Stimulated activated CD8-positive, alpha-beta memory T cell treated with anti-CD3 and anti-CD28 coated beads, Interleukin-7, amount 100 ng/mL, for 24 hours (primary cell): Measurements from ENCODE around the gene IGLON5.

ENCODE experiments used
- DNase-seq: peaks from one replicate; pipeline ENCODE4 v3.0.0-alpha.2; 2020; ENCODE audit warnings: low read depth

The IGLON5 gene

DNA sequence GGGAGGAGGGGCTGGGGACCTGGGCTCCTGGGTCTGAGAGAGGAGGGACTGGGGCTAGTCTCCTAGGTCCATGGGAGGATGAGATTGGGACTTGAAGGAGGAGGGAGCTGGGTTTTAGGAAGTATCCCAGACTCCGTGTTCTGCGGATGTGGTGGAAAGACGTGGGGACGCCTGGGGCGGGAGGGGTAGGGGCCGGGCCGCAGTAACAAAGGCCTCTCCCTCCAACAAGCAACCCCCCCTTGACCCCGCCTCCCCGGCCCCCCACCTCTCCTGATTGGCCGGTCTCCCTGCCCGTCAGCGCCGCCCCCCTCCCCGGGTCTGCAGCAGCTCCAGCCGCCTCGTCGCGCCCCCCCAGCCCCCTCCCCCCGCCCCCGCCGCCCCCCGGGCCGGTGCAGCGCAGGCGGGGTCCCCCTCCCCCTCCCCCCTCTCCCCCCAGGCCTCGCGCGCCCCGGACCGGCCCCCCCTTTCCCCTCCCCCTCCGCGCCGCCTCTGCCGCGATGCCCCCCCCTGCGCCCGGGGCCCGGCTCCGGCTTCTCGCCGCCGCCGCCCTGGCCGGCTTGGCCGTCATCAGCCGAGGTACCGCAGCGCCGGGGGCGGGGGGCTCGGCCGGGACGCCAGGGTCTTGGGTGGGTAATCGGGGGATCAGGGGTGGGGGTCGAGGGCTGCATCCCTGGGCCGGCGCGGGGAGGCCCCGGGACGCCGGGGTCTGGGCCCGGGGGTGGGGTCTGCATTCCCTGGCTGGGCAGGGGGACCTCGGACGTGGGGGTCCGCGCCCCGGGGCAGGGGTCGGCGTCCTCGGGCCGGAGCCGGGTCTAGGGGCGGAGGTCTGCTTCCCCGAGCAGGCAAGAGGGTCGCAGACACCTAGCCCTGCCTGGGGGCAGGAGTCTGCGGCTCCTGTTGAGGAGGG lies at the start of gene IGLON5:
Gene IGLON5, plus strand, starts transcription at position 294 of the 907 bp plus-strand sequence. Its CDS starts 204 bp downstream, at position 498.
- DNase-seq, result no peak

- no peak for DNase-seq
These were observed 47.6 kb upstream of the IGLON5 start for GRCh38 chr19:51263808-51264207.

DNA sequence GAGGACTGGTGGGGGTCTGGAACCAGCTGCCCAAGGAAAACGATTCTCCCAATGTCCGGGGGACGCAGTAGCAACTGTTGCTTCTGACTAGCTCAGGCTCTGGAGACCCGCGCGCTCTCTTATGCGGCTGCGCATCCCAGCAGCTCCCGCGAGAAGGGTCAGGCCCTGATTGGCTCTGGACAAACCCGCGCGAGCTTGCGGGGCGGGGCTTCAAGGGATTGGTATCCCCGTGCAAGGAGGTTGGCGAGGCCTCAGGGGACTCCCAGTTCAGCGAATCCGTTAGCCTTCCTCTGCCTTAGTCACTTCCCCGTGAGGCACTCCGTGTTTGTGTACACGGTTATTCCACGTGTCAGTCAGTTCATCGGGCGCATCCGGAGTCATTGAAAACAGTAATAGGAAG lies 40.4 kb upstream of the IGLON5 start:
- DNase-seq, result no peak

DNA sequence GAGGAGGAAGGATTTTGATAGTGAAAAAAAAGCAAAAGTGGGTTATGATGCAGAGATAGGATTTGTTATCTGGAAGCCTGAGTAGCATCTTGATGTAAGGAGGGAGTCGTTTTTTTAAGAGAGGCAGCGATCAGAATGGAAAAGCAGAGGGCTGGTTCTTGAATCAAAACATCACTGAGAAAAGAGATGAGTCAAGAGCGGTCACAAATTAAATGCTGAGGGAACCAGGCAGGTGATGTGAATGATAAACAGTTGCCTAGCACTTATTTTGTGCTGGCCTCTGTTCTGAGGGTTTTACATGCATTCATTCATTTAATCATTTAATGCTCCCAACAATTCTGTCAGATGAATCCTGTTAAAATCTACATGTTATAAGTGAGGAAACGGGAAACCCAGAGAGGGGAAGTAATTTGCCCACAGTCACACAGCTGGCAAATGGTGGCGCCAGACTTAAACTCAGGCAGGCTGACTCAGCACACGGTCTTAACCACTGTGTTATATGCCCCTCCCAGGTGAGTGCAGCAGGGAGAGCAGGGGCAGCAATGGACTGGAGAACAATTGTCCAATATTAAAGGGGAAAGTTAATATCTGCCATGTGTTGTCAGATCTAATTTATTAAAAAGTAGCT lies 39.1 kb upstream of the IGLON5 start:
- DNase-seq, result no peak

DNA sequence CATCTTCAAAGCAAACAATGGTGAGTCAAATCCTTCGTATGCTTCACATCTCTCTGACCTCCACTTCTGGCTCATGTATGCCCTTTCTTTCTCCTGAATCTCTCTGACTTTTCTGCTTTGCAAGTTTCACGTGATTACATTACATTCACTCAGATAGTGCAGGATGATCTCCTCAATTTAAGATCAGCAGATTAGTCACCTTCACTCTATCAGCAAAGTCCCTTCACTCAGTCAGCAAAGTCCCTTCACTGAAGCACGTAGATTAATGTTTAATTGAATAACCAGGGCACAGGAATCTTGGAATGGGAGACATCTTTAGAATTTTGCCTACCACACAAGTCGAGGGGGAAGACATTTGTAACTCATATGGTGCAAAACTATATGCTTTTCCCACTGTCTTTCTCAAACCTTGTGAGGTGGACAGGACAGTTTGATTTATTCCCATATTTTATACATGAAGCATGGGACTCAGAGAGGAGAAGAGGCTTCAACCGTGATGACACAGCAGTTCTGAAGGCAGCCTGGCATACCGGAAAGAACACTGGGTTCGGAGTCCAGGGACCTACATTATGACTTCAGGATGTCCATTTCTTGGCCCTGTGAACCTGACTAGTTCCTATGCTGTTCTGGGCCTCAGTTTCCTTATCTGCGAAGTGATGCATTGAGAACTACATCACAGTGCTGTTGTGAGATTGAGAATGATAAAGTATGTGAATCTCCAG lies 37.2 kb upstream of the IGLON5 start:
- DNase-seq, result no peak

GRCh38 chr19:51277112-51277511 lies 34.3 kb upstream of the IGLON5 start:
- DNase-seq, result no peak

- no peak for DNase-seq
These were observed 29.1 kb upstream of the IGLON5 start for GRCh38 chr19:51282335-51282734.

DNA sequence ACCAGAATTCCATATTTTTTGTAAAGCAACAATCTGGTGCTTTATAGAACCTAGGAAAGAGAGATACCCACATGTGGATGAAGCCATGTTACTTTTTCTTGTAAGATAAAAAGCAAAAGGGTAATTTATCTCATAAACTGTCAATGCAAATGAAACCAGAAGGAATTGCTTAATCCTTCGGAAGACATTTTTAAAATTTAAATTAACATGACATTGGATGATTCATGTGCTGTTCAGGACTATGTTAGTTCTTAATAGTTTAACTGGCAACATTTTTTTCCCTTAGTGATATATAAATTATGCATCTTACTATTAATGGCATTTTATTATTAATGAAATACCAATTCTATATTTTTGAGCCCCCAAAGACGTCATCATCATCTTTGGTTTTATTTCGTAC lies 25.8 kb upstream of the IGLON5 start:
- no peak for DNase-seq

- DNase-seq, result no peak
These were observed 21.8 kb upstream of the IGLON5 start for GRCh38 chr19:51289635-51290034.

- no peak for DNase-seq
These were observed 18.5 kb upstream of the IGLON5 start for GRCh38 chr19:51292971-51293370.

DNA sequence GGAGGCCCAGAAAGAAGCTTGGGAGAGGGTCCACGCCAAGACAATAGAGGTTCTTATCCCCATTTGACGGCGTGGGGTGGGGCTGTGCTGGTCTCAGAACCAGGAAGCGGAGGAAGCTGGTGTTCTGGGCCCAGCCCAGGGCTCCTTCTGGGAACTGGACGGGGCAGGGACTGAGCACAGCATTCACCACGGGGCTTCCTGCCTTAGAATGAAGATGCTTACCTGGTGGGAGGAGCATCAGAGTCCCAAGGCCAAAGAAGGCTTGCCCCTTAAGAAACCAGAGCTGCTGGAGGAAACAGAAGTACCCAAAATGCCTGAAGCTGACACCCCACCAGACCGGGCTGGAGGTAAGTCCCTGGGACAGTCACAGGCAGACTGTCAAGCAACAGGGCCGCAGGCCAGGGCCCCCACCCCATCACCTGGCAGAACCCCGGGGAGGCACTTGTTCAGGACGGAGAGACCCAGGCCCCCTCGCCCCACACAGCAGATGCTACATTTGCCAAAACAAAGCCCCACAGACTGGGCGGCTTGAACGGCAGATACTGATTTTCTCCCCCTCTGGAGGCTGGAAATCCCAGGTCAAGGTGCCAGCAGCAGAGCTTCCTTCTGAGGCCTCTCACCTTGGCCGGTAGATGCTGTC lies 17.8 kb upstream of the IGLON5 start:
- no peak for DNase-seq

DNA sequence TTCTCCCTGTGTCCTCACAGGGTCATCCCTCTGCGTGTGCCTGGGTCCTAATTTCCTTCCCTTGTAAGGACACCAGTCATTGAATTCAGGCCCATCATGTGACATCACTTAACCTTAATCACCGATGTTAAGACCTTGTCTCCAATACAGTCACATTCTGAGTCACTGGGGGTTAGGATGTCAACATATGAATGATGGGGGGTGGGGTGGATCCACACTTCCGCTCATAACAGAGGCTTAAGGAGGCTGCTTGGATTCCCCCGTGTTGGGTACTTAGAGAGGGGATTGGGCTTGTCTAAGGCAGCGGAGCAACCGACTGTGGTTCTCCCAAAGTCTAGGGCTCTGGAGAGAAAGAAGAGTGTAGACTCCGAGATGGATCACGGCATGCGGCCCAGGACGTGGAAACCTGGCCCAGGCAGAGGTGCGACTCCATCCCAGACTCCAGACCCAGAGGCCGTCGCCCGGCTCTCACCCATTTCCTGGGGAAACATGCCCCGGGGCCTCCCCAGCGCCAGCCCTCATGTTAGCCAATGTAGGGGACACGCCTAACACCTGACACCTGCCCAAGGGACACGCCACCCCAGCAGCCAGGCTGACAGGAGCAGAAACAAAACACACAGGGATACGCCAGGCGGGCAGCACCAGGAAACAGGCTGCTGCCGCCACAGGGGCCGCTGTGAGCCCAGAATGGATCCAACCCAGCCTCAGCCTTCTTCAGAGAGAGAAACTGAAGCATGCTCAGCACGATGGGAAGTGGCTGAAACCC lies 17.1 kb upstream of the IGLON5 start:
- DNase-seq, result no peak

GRCh38 chr19:51294977-51295375 lies 16.5 kb upstream of the IGLON5 start:
- DNase-seq, result no peak

DNA sequence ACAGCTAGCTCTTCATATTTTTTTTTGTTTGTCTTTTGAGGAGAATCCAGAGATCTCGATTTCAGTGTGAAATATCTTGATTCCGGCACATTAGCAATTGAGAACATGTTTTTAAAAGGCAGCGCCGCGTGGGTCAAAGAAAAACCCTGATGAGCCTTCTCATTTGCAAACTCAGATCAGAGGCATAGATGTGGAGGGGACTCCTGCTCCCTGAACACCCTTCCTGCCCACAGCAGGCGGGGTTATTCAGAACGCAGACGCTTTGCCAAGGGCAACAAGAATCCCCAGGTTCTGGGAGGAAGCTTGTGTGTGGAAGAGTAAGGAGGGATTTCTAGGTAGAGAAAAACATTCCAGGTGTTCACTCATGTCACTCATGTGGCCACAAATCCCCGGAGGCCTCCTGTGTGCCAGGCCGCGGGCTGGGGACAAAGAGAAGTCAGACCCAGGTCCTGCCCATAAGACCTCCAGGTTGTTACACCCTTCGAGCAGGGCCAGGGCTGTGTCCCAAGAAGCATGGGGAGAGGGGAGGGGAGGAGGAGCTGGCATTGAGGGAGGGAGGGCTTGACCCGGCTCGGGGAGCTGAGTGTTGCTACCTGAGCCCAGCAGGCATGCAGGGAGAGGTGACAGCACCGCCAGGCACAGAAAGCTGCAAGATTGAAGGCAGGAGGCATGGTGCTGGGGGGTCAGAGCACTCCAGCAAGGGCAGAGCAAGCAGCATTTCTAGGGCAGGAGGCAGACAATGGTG lies 15.9 kb upstream of the IGLON5 start:
- DNase-seq, result no peak

GRCh38 chr19:51296336-51297093 lies 14.9 kb upstream of the IGLON5 start:
- no peak for DNase-seq

- DNase-seq, result no peak
These were observed 14.0 kb upstream of the IGLON5 start for GRCh38 chr19:51297406-51297805.

- DNase-seq, result no peak
These were observed 10.2 kb upstream of the IGLON5 start for GRCh38 chr19:51301266-51301665.

DNA sequence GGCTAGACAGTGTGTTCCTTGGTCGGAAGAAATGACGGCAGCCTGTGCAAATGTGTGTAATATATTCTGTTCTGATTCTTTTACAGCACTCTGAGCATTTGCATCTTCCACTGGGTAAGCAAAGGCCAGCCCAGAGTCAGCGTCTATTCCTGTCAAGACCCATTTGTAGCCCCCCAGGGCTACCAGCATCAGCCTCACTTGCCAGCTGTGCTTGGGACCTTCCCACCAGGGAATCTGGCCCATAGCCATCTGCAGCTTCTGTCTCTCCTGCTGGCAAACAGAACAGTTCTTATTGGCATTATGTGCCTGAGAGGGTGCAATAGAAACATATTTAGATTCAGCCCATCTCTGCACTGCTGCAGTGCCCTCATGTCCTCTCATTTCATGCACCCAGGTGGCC lies 6.0 kb upstream of the IGLON5 start:
- DNase-seq, result no peak

DNA sequence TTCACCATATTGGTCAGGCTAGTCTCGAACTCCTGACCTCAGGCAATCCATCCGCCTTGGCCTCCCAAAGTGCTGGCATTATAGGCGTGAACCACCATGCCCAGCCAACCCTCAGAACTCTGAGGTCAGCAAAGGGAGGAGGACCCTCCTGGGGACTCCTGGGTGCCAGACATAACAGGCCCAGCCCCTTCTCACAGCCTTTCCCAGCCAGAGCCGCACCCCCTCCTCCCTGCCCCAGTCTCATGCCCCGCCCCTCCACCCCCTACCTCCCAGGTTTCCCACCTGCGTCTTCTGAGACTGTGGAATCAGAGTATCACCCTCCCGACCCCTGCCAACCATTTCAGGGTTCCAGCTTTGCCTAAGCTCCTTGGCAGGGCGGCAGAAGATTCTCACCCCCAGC lies 5.2 kb downstream of the IGLON5 start:
- DNase-seq, result no peak

DNA sequence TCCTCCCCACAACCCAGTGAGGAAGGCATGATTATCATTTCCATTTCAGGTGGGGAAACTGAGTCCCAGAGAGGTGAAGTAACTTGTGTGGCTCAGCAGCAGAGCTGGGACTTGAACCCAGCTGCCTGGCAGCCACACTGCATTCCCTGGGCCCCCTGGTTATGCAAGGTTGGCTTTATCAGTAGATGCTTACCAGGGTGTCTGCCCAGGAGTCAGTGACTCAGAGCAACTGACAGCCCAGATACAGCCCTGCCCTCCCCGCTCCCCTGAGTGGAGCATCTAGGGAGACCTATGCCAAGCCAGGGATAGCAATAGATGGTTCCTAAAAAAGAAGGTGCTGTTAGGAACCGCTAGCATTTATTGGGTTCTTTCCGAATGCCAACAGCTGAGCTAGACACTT lies 5.9 kb downstream of the IGLON5 start:
- DNase-seq, result no peak
